HS-5 (cell line): Measurements from ENCODE around the gene STMND1.

ENCODE experiments used
- DNase-seq: peaks from one replicate; pipeline ENCODE4 v3.0.0-alpha.2; 2012; ENCODE audit warnings: low read depth

Gene STMND1

DNA sequence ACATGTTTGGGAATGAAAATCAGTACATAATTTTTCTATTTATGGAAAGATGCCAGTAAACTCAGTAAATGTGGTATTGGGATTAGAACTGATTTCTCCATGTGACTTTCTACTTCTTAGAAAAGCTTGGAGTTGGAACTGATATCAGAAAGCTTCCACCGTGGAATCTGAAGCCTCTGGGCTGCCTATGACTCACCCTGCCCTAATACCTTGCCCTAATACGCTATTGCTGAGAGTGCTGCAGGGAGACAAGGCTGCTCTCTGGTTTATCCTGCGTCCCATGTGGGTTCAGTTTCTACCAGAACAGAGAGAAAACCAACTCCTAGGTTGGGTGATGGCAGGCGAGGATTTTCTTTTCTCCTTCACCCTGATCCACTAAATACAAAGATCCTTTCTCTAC, 3.3 kb upstream of the STMND1 start:
- DNase-seq, result no peak

DNA sequence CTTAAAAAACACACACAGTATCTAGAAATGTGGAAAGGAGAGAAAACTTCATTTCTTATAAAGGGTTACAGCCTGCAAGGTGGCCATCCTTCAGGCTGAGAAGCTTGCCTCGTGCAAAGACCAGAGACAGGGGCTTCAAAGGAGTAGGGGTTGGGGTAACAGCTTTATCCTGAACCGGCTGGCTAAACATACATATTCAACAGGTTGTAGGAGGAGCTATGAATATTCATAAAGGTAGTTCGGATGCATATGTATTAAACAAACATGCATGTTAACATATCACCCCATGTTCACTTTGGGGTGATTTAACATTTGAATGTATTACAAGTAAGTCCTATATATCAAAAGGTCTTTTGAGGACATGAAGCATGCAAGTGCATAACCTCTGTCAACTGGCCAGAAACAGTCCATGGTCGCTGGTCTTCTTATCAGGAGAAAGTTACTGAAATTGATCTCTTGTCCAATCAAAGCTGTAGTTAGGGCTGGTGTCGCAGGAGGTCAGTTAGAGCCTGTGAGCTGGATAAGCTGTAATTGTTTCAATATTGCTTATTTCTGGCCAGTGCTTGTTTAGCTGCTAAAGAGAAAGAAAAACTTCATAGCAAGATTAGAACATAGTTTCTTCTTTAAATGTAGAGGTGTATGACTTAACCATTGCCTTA, 2.3 kb upstream of the STMND1 start:
- no peak for DNase-seq

DNA sequence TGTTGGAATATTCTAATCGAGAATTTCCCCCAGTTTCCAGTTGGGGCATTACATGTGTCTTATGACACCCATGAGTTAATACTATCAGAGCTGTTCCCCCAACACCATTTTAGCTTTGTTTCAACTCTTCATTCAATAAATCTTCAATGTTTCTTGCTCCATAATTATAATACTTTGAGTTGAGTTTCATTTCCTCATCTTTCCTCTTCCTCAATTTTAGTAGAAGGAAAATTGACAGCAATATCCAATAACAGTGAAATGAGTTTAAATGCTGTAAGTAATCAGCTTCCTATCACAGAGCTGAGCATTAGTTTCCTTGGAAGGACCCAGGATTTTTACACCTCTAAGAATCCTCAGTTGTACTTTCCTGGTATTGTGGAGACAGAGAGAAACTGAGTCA, 1.0 kb upstream of the STMND1 start:
- DNase-seq, result no peak

DNA sequence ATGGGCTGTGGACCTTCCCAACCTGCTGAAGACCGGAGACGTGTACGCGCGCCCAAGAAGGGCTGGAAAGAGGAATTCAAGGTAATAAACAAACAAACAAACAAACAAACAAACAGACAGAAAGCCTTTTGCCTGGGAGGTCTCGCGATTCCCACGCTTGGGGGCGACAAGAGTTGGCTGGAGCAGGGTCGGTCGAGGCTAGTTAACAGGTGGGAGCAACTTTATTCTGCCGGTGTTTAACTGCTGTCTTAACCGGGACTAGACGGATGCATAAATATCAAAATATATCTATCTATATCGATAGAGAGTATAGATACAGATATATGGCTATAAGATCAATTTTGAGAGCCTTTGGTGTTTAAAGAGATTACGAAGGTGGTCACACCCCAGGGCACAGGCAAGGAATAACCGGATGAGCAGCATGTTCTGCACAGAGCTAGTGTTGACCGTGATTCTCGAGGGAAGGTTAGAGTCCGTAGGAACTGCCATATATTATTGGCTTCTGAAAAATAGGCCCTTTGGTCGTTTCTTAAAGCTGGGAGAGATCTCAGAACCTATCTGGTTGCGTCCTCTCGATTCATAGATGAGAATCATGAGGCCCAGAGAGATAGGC, 514 bp downstream of the STMND1 start:
- no peak for DNase-seq

DNA sequence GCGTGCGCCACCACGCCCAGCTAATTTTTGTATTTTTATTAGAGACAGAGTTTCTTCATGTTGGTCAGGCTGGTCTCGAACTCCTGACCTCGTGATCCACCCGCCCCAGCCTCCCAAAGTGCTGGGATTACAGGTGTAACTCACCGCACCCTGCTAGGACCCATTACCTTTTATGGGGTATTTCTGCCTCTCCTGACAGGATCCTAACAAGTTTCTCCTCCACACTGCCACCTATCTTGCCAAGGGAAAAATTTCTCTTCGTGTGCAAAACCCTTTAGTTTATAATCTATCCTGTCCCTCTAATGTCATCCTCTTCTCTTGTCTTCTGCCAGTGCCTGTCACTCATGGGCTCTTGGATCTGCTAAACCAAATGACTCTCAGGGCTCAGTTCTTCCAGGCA, 1.9 kb downstream of the STMND1 start:
- DNase-seq, result no peak

DNA sequence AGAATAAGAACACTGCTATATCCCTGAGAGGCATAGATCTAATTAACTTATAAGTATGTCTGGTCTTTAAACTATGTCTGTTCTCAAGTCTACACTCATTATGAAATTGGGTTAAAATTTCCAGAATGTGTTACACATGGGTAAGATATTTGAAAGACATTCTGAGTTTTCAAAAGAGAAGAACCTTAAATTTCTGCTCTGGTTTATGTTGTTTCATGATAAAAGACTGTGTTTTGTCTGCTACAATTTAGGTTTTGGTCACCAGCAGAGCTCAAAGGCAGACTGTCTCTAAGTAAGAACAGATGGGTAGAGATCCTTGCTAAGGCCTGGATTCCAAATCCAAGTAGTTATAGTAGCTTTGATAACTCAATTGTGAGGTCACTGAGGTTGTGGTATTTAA, 6.0 kb downstream of the STMND1 start:
- DNase-seq, result no peak

DNA sequence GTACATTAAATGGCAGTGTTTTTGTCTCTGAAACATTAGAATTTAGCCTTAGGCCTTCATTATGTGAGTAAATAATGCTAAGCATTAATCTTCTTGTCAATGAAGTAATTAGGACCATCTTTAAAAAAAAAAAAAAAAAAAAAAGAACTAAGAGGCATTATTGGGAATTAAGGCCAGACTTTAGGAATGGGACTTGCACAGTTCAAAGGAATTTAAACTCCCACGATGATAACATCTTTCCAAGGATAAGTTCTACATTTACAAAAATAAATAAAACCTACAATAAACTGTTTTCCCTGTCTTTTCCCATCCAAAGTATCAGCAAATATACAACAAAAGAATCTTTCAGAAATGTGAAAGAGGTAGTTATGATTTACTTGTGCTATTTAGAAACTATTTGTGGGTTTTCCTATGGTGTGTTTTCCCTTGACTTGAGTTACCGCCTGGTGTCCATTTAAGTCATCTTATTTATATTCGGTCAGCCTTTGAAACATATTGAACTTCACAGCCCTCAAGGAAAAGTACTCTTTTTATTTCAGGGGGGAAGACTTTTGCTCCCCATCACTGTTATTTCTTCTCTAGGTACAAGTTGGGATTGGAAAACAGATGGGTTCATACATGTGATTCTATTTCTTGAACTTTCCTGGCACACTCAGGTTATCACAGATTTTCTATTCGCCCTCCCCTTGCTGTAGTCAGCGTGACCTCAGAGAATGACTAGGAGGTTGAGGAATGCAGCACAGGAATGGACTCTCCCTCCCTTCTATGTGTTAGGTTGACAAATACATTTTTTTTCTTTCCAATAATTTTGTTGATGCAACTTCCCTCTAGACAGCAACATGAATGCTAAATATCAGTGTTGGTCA, 13.6 kb downstream of the STMND1 start:
- peak; percentile 80 for DNase-seq

DNA sequence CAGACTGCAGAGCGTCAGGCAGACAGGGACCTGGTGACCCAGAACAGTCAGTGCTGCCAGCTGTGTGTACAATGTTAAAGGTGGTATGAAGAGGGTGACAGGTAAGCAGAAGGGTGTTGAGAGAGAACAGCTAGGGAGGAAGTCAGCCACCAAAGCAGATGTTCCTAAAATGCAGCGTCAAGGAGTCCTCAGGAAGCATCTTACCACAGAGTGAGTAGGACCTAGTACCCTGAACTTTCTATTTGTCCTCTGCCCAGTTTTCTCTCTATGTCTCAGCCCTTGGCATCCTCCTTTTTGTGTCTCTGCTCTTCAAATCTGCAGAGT, 14.2 kb downstream of the STMND1 start:
- DNase-seq, result no peak

DNA sequence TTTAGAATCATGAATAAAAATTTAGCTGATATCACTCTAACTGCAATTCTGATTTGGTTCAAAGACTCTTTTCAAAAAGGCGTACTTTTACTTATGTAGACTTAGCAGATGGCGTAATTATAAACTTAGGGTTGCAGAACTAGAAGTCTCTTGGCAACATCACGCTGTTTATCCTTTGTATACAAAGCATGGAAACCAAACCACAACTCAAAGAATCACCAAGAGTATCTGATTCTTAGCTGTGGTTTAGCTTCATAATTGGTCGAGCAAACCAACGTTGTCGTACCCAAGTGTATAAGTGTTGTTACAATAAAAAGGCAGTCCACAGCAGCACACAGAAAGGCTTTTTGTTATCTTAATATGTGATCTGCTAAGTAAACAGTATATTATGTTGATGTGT, 18.2 kb downstream of the STMND1 start:
- DNase-seq, result no peak

DNA sequence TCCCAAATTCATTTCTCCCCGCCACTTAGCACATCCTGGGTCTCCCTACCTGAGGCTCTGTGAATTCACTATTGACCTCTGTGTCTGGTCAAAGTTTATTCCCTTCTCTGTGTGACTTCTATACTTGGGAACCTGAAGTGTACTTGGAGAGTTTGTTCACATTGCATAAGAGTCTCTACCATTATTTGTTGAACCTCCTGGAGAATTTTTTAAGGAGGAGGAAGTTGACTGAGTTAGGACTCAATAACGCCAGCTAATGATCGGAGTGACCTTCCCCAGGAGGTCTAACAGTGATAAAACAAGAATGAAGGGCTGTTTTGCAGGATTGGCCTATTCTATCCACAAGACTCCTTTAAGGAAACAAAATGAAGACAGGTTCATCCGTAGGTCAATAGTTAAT, 23.6 kb downstream of the STMND1 start:
- no peak for DNase-seq

DNA sequence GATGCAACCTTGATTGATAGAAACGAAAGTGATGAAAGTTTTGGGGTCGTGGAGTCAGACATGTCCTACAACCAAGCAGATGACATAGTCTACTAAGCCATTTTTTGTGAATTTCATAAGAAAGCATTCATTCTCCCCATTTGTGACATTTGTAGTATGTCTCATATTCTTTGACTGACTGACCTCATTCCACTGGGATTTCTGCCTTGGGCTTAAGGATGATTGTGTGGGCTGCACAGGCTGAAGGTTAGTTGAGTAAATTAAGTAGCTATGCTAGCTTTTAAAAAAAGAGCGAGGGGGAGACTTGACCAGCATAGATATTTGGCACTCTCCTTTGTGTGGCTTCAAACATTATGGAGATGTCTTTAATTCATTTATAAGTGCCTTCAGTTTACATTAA, 28.9 kb downstream of the STMND1 start:
- no peak for DNase-seq

DNA sequence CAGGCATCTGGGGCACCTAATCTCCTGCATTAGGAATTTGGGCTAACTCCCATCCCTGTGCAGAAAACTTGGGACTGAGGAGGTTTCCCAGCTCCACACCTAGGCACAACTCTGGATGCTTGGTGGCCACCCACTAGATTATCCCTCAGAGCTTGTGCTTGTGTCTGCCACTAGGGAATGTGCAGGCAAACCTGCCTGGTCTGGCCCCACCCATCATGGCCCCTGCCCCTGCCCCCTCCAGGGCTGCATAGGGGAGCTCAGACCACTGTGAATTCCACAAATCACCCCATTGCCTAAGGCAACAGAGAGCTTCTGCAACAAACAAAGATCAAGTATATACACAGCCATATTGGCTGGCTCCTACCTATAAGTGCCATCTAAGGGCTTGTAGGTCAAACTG, 31.1 kb downstream of the STMND1 start:
- DNase-seq, result no peak

DNA sequence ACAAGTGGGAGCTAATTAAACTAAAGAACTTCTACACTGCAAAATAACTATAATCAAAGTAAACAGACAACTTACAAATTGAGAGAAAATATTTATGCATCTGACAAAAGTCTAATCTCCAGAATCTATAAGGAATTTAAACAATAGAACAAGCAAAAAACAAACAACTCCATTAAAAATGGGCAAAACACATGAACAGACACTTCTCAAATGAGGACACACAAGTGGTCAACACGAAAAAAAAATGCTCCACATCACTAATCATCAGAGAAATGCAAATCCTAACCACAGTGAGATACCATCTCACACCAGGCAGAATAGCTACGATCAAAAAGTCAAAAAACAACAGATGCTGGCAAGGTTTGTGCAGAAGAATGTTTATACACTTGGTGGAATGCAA, 36.2 kb downstream of the STMND1 start:
- DNase-seq, result no peak

DNA sequence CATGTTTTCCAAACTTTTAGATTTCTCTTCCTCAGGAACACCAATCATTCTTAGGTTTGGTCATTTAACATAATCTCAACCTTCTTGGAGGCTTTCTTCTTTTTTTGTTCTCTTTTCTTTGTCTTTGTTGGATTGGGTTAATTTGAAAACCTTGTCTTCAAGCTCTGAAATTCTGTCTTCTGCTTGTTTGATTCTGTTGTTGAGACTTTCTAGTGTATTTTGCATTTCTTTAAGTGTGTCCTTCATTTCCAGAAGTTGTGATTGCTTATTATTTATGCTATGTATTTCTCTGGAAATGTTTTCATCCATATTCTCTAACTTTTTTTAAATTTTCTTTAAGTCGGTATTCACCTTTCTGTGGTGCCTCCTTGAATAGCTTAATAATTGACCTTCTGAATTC, 42.2 kb downstream of the STMND1 start:
- DNase-seq, result no peak

DNA sequence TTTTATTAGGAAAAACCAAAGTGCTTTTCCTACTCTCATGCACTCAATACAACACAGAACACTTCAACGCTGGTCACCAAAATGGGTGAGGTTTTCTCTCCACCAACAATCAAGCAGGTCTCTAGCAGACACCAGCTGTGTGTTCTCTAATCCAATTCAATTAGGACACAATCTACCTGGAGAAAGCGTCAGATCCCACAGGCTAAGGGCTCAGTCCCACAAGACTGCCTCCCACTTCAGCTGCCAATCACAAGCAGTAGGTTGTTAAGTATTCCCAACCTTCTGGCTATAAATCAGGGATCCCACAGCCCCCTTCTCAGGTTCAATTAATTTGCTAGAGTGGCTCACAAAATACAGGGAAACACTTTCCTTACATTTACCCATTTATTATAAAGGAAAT, 47.7 kb downstream of the STMND1 start:
- no peak for DNase-seq

DNA sequence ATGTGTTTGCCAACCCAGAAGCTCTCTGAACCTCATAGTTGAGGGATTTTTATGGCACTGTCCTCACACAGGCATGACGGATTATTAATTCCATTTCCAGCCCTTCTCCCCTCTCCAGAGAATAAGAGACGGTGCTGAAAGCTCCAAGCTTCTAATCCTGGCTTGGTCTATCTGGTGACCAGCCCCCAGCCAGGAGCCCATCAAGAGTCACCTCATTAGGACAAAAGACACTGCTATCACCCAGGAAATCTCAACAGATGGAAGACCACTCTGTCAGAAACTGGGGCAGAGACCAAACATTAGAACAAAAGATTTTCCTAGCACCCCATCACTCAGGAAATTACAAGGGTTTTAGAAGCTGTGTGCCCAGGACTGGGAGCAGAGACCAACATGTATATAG, 48.2 kb downstream of the STMND1 start:
- no peak for DNase-seq

DNA sequence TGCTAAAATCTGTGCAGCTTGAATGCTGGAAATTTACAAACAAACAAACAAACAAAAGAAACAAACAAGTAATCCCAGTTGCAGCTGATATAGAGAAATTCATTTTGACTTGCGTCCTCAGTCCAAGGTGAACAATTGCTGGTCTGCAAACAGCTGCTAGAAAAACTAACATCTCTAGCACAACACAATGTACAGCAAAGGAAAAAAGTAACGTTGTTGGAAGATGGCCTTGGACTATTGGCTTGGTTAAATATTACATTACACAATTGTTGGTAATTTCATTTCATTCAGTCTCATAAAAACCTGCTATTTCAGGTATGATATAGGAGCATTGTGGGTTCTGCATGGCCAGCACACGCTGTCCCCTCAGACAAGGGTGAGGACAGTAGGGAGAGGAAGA, 50.0 kb downstream of the STMND1 start:
- no peak for DNase-seq

DNA sequence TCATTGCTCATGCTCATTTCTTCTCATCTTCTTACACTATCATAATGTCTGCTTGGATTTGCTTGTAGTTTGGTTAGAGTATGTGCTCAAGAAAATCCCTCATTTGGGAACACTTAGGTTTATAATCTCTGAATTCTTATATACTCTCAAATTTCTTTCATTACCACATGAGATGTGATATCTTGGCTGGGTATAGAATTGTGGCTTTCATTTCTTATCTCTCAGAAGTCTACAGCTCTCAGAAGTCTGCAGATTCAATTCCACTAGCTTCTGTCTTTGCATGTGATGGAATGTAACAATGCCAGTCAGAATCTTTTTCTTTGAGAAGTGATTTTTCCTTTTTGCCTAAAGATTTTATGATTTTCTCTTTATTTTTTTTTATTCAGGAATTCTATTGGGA, 50.9 kb downstream of the STMND1 start:
- no peak for DNase-seq

DNA sequence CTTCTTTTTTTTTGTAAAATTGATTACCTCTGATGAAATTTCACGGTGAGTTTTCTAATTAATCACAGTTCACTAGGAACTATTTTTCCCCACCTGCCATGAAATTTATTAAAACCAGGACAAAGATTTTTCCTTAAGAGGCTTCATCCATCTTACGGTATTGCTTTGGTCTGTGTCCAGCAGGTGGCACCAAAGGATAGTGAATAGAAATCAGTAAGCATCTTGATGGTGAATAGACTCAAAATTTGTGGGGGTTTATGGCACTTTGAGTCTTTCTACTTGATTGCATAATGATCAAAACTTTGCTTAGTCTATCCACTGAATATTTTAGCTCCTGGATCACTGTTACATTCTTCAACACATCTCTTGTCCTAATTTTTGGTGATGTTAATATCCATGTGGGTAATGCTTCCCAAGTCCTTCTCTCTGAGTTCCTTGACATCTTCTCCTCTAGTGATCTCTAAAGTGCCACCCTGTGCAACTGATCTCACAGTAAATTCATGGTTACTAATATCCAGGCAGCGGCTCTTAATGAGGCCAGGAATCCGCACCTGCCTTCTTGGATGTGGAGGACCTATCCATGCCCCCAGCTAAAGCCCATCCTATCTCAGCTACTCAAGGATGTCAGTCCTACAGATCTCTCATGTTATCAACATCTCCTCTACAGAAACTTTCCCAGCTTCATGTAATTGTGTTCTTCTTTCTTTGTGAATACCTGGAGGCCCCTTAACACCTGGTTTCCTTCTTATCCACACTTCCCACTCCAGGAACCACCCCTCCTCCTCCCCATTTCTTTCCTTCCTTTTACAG, 54.5 kb downstream of the STMND1 start:
- peak; percentile 59 for DNase-seq

DNA sequence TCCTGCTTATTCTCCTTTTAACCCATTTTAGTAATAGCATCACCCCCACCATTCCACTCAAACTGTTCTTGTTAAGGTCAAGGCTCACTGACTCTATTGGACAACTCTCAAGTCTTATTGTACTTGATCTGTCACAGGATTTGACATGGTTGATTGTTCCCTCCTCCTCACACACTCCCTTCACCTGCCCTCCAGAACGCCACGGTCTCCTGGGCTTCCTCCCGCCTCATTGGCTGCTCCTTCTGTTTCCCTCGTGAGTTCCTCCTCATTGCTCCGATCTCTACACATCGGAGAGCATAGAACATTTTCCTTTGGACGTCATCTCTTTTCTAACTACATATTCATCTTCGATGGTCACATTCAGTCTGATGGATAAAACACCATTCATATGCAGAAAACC, 55.1 kb downstream of the STMND1 start:
- DNase-seq, result no peak

DNA sequence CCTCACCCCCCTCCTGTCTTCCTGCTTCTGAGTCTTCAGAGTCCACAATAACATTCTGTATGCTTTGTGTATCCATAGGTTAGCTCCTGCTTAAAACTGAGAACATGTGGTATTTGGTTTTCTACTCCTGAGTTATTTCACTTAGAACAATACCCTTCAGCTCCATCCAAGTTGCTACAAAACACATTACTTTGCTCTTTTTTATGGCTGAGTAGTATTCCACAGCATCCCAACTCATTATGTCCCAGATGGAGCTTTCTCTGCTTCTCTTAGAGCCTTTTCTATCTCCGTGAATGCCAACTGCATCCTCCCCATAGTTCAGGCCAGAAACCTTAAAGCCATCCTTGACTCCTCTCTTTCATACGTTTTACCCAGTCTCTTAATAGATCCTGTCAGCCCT, 55.8 kb downstream of the STMND1 start:
- no peak for DNase-seq

DNA sequence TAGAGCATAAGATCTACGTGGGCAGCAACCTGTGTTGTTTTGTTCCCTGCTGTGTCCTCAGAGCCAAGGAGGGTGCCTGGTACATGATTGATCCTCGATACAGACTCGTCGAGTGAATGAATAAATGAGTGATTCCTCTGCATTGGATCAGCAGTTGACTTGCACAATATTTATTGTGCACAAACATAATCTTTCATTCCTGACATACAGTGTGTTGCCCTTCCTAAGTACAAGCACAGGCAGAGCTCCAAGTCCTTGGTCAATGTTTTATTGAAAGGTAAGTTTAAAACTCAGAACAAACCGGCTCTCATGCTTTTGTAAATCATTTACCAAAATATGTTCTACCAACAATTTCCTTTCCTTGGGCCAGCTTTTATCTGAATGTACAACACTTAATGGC, 57.4 kb downstream of the STMND1 start:
- DNase-seq, result no peak

DNA sequence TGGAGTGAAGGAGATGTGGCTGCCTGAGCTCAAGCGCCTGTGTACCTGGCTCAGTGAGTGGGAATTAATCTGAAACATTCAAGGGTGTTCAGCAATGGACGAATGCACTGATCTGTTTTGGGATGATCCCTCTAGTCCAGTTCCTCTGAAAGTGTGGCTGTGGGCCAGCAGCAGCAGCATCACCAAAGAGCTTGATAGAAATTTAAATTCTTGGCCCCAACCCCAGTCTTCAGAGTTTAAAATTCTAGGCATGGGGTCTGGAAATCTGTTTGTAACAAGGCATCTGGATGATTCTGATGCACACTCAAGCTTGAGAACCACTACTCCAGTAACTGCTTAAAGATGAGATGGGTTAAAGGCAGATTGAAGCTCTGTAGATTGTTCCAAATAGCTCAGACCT, 59.2 kb downstream of the STMND1 start:
- no peak for DNase-seq
